NCI-H1048 (cell line): ENCODE data around the gene KHDC4.

Experiments used
- DNase-seq: peaks from one replicate; lab custom pipeline; 2025; lab: John Stamatoyannopoulos, UW

The KHDC4 gene

GRCh38 chr1:155969377-155969791 is 35.2 kb upstream of the KHDC4 start:
- no peak for DNase-seq

GRCh38 chr1:155968670-155969069 is 34.5 kb upstream of the KHDC4 start:
- DNase-seq: no peak

- no peak for DNase-seq
Observed at GRCh38 chr1:155968051-155968400, 33.8 kb upstream of the KHDC4 start.

GRCh38 chr1:155967341-155968050 is 33.3 kb upstream of the KHDC4 start:
- no peak for DNase-seq

GRCh38 chr1:155966750-155967149 is 32.5 kb upstream of the KHDC4 start:
- DNase-seq: no peak

GRCh38 chr1:155966135-155966534 is 31.9 kb upstream of the KHDC4 start:
- DNase-seq: no peak

- DNase-seq: no peak
Observed at GRCh38 chr1:155964193-155964592, 30.0 kb upstream of the KHDC4 start.

- DNase-seq: no peak
Observed at GRCh38 chr1:155962599-155963211, 28.5 kb upstream of the KHDC4 start.

GRCh38 chr1:155961937-155962336 is 27.7 kb upstream of the KHDC4 start:
- DNase-seq: no peak

GRCh38 chr1:155960081-155960745 is 26.0 kb upstream of the KHDC4 start:
- DNase-seq: no peak

- no peak for DNase-seq
Observed at GRCh38 chr1:155957411-155957915, 23.2 kb upstream of the KHDC4 start.

GRCh38 chr1:155954645-155955044 is 20.4 kb upstream of the KHDC4 start:
- no peak for DNase-seq

GRCh38 chr1:155952505-155952890 is 18.3 kb upstream of the KHDC4 start:
- DNase-seq: no peak

GRCh38 chr1:155951753-155952504 is 17.7 kb upstream of the KHDC4 start:
- DNase-seq: no peak

- no peak for DNase-seq
Observed at GRCh38 chr1:155950829-155951228, 16.6 kb upstream of the KHDC4 start.

- no peak for DNase-seq
Observed at GRCh38 chr1:155947741-155948140, 13.5 kb upstream of the KHDC4 start.

GRCh38 chr1:155947292-155947691 is 13.1 kb upstream of the KHDC4 start:
- DNase-seq: no peak

- DNase-seq: no peak
Observed at GRCh38 chr1:155946633-155947219, 12.5 kb upstream of the KHDC4 start.

- DNase-seq: no peak
Observed at GRCh38 chr1:155944444-155944799, 10.2 kb upstream of the KHDC4 start.

GRCh38 chr1:155942578-155943141 is 8.4 kb upstream of the KHDC4 start:
- no peak for DNase-seq

- no peak for DNase-seq
Observed at GRCh38 chr1:155941845-155942531, 7.8 kb upstream of the KHDC4 start.
